ENCODE results near the gene CRYBG3.

- no peak for TF ChIP-seq CTCF (IDR thresholded peaks at IDR 0.05)
- TF ChIP-seq POLR2A (IDR thresholded peaks at IDR 0.05) = no peak
Measured at GRCh38 chr3:97938444-97938843, 116.6 kb downstream of the CRYBG3 start.
